ENCODE data around the gene ABCA5.
A peak's percentile ranks its signal among the peaks of the same experiment; 100 is the strongest.

The ABCA5 gene, protein sequence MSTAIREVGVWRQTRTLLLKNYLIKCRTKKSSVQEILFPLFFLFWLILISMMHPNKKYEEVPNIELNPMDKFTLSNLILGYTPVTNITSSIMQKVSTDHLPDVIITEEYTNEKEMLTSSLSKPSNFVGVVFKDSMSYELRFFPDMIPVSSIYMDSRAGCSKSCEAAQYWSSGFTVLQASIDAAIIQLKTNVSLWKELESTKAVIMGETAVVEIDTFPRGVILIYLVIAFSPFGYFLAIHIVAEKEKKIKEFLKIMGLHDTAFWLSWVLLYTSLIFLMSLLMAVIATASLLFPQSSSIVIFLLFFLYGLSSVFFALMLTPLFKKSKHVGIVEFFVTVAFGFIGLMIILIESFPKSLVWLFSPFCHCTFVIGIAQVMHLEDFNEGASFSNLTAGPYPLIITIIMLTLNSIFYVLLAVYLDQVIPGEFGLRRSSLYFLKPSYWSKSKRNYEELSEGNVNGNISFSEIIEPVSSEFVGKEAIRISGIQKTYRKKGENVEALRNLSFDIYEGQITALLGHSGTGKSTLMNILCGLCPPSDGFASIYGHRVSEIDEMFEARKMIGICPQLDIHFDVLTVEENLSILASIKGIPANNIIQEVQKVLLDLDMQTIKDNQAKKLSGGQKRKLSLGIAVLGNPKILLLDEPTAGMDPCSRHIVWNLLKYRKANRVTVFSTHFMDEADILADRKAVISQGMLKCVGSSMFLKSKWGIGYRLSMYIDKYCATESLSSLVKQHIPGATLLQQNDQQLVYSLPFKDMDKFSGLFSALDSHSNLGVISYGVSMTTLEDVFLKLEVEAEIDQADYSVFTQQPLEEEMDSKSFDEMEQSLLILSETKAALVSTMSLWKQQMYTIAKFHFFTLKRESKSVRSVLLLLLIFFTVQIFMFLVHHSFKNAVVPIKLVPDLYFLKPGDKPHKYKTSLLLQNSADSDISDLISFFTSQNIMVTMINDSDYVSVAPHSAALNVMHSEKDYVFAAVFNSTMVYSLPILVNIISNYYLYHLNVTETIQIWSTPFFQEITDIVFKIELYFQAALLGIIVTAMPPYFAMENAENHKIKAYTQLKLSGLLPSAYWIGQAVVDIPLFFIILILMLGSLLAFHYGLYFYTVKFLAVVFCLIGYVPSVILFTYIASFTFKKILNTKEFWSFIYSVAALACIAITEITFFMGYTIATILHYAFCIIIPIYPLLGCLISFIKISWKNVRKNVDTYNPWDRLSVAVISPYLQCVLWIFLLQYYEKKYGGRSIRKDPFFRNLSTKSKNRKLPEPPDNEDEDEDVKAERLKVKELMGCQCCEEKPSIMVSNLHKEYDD (N-terminal part only)

DNA sequence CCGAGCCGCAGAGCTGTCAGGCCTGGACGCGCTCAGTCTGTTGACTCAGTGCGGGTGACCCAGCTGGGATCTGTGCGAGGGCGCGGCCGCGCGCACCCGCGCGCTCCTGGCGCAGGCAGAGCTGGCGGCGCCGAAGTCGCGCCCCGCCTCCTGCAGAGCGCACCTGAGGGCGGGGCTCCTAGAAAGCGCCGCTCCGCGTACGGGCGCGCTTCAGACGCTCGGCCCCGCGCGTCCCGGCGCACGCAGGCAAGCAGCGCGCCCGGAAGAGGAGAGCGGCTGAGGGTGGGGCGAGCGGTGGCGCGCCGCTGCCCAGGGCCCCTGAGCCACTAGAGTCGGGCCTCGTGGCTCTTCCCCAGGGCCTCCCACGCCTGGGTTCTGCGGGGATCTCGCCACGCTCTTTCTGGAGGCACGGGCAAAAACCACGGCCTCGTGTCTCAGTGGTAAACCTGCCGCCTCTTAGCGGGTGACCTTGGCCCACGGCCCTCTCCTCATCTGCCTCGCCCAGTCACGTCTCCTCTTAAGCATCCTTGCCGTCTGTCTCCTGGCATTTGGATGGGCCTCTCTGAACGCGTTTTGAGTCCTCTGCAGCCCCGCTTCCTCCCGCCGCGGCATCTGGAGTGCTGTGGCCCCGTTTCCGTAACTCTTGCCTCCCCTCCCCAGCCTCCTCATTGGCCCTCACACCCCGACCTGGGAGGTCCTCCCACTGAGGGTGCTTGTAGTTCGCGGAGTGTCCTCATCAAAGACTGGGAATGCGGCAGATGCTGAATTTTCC, at the start of gene ABCA5:
ABCA5 (minus strand) TSS at position 74 of the 772 bp plus-strand sequence. CDS start 12,718 bp downstream, outside the sequence.
- FAIRE-seq: no peak

DNA sequence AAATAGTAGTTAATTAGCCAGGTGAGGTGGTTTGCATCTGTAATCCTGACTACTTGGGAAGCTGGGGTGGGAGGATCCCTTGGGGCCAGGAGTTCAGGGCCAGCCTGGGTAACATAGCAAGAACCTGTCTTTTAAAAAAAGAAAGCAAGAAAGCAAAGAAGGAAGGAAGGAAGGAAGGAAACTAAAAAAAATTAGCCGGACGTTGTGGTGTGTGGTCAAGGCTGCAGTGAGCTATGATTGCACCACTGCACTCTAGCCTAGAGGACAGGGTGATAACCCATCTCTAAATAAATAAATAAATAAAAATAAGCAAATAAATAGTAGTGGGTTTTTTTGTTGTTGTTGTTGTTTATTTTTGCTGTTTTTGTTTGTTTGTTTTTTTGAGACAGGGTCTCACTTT, 48.3 kb upstream of the ABCA5 start:
- FAIRE-seq: no peak

DNA sequence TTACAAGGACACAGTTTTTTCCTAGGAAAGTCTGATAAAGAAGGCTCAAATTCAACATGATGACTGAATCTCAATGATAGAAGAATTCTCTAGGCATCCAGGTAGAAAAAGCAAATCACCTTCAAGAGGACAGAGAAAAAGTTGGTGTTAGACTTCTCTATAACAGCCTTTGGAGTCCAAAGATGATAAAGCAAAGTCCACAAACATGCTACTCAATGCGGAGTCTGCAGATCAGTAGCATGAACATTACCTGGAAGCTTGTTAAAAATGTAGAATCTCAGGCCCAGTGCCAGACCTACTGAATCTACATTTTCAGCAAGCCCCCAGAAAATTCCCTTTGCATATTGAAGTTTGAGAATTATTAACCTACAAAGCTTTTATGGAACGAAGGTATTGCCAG, 46.1 kb upstream of the ABCA5 start:
- no peak for FAIRE-seq

DNA sequence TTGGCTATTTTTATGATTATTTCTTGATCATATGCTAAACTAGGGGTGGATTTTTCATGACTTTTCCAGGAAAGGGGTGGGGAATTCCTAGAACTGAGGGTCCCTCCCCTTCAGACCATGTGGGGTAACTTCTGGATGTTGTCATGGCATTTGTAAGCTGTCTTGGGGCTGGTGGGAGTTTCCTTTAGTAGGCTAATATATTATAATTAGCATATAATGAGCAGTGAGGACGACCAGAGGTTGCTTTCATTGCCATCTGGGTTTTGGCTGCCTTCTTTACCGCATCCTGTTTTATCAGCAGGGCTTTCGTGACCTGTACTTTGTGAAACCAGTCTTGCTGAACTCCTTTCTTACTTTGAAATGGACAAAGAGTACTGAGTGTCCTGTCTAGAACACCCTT, 40.4 kb upstream of the ABCA5 start:
- FAIRE-seq: no peak

DNA sequence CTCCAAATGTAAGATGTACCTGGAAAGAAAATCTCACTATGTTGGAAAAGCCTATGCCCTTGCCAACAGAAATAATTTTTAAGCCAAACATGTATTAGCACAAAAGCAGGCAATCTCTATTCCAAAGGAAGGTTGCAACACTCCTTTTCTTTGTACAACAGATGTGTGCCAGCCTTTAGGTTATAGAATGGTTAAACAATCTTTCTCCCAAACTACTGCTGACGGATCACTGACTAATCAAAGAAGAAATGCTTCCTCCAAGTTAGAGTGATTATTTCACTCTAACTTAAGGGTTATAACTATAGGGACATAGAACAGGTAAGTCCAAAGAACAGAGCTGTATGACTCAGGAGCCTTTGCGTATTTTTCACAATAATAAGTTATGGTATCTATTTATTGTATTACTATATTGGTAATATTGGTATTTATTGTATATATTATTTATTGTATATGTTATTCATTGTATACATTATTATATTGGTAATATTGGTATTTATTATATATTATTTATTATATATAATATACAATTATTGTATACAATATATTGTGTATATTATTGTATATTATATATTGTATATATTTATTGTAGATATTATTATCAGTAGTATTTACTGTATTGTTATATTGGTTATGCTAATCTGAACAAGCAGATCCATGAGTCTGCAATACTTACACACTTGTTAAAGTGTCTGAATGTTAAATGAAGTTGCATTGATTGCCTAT, 36.7 kb upstream of the ABCA5 start:
- peak; percentile 81 for FAIRE-seq

DNA sequence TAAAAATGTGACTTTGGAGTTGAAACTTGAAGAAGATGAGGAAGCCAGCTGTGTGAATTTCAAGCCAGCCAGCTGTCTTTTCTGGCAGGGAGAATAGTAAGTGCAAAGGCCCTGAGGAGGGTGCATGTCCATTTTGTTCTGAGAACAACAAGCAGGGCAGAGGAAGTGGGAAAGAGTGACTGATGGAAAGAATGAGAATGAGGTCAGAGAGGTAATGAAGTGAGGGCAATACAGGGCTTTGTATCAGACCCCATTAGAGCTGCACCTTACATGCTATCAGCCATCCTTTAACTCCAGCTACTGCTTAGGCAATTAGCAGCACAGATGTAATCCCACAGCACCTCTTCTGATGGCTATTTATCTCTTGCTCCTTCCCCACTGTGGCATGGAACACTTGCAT, 34.2 kb upstream of the ABCA5 start:
- FAIRE-seq: no peak

DNA sequence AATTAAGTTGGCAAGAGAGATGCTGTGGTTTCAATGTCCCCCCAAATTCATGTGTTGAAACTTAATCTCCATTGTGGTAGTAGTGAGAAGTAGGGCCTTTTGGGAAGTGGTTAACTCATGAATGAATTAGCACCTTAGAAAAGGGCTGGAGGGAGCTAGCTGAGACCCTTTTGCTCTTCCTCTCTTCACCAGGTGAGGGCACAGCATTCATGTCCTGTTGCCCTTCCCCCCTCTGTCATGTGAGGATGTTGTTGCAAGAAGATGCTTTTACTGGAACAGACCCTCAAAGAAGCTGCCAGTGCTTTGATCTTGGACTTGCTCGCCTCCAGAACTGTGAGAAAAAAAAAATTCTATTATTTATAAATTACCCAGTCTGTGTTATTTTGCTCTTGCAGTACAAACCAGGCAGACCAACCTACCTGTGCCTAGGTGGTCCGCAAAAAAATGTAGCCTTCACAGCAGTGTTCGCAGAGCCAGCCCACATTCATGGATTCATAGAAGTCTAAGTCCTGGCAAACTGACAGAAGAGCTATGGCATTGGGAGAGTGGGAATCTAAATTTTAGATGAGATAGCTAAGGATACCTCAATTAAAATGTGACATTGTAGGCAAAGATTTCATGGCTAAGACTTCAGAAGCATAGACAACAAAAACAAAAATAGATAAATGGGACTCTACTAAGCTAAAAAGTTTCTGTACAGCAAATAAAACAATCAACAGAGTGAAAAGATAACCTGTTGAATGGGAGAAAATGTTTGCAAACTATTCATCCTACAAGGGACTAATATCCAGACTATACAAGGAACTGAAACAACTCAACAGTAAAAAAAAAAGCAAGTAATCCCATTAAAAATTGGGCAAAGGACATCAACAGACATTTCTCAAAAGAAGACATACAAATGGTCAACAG, 32.0 kb upstream of the ABCA5 start:
- FAIRE-seq: no peak

DNA sequence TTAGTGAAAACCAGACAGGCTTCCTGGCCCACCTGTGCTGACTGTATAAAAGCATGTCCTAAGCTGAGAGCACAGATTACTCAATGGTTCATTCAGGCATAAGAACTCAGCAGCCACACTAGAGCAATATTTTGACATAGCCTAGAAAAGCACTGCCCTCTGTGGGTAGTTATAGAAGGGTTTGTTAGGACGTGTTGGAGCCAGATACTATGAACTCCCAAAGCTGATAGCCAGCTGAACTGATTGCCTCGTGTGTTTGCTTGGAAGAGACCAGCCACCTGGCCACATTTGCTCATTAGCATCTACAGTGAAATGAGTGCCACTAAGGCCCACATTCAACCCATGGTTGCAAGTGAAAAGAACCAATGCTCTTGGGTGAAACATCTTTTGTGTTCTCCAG, 30.8 kb upstream of the ABCA5 start:
- no peak for FAIRE-seq

DNA sequence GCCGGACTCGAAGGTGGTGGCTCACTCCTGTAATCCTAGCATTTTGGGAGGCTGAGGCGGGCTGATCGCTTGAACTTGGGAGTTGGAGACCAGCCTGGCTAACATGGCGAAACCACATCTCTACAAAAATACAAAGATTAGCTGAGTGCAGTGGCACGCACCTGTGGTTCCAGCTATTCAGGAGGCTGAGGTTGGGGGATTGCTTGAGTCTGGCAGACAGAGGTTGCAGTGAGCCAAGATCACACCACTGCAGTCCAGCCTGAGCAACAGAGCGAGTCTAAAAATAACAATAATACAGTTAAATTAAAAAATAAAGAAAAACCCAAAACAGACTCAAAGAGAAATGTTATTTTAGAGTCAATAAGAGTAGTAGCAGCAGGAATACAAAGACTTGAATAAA, 29.7 kb upstream of the ABCA5 start:
- no peak for FAIRE-seq

DNA sequence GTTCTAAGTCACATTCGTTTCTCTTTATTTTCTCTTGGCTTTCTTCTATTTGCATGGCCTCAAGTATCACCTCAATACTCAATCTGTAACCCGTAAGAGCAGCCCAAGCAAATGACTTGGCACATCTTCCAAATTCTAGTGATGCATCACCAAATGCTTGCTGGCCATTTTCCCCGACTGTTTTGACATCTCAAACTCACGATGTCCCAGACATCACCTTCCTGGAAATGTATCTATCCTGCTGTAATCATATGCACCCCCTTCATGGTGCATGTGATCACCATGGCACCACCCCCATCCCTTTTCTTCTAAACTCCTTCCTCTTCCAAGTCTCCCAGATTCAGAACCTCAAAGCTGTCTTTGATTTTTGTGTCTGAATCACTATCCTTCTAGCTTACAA, 24.0 kb upstream of the ABCA5 start:
- no peak for FAIRE-seq

DNA sequence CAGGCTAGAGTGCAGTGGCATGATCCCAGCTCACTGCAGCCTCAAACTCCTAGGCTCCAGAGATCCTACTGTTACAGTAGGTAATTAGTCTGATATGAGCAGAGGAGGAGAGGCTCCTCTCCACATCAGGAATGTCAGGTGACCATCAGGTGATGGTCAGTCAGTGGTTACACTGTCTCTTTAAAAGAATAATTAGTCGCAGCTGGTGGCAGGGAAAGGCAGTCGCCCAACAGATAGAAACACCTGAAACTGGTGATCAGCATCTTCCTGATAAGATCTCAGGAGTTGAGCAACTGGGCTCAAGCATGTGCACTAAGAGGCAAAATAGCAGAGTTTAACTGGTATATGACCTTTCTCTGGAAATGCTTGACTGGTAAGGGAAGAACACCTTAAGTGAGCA, 21.5 kb upstream of the ABCA5 start:
- FAIRE-seq: no peak

DNA sequence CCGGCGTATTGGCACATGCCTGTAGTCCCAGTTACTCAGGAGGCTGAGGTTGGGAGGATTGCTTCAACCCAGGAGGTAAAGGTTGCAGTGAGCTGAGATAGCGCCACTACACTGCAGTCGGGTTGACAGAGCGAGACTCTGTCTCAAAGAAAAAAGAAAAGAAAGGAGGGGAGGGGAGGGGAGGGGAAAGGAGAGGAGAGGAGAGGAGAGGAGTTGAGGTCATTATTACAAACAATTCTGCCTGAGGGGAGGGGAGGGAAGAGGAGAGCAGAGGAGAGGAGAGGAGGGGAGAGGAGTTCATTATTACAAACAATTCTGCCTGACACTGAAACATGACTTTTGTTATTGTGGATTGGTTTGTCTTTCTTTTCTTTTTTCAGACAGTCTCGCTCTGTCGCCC, 19.8 kb upstream of the ABCA5 start:
- no peak for FAIRE-seq

DNA sequence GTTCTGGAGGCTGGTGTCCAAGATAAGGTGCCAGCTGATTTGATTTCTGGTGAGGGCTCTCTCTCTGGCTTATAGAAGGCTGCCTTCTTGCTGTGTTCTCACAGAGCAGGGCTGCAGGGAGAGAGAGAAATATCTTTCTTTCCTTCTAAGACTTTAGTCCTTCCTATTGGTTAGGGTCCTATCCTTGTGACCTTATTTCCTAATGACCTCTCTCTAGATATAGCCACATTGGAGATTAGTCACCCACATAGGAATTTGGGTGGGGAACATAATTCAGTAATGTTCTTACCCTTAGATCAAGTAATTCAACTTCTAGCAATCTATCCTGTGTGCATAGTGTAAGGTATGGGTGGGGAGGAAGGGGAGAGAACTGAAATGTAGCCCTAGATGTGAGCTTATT, 18.0 kb upstream of the ABCA5 start:
- no peak for FAIRE-seq

DNA sequence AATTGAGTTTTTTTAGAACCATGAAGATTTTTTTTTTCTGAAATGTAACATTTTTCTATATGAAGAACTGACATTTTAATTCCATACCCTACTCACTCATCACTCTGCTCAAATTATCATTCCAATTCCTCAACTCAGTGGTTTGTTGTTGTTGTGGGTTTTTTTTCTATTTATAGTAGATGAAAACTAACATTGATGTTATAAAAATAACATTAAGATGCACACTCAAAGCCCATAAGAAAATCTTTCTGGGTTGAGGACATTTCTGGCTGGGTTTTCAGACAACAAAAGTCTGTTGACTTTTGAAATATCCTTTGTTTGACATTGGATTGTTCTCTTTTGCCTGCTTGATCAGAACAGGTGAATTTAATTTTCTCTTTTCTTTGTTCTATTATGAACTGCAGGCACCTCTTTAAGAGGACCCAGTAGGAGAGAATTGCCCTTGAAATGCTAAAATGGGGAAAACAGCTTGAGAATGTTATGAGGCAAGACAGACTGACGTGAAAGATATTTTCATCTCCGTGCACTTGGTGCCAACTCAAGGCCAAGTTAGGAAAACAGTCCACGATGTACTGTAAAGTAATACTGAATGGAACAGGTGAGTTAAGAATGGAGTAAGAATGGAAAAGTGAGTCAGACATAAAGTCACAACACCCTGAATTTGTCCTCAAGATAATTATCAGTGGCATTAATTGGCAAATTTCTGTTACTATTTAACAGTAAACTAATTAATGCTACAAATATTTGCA, 16.1 kb upstream of the ABCA5 start:
- FAIRE-seq: no peak

DNA sequence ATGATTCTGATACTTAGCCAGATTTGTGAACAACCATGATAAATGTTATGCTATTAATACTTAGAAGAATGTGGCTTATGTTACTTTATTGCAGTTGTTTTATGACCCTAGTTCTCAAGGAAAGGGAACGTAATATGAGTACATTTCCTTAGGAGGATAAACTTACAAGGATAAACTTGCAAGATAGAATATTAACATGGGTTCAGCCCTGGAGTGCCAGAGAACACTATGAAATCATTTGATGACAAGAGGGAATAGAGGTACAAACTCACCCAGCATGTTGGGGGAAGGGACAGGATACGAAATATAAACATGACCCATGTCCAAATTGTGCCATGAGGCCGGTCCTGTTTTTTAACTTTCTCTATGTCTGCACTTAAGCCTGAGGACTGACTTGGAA, 13.0 kb upstream of the ABCA5 start:
- FAIRE-seq: no peak

DNA sequence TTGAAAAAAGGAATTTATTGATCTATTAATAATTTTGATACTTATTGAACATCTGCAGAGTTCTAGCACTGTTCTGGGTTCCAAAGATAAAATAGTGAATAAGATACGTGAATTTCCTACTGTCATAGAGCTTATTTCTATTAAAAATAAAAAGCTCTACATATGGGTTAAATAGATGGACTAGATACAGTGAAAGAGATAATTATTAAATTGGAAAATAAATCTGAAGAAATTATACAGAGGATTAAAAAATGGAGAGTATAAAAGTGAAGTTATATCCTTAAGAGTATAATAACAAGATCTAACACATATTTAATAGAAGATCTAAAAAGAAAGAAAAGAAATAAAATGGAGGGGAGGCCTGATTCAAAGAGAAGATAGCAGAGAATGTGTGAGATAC, 10.1 kb upstream of the ABCA5 start:
- peak; percentile 15 for FAIRE-seq

DNA sequence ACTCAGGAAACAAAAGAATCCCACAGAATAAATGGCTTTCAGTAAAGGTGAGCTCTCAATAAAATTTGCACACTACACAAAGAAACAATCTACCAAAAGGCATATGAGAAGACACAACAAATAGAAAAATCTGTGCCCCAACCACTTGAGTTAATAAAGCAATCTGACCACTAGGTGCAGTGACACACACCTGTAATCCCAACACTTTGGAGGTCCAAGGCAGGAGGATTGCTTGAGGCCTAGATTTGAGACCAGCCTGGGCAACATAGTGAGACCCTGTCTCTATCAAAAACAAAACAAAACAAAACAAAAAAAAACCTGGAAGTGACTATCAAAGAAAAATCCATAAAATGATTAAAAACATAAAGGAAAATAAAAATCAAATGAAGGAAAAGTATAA, 9.6 kb upstream of the ABCA5 start:
- FAIRE-seq: no peak

DNA sequence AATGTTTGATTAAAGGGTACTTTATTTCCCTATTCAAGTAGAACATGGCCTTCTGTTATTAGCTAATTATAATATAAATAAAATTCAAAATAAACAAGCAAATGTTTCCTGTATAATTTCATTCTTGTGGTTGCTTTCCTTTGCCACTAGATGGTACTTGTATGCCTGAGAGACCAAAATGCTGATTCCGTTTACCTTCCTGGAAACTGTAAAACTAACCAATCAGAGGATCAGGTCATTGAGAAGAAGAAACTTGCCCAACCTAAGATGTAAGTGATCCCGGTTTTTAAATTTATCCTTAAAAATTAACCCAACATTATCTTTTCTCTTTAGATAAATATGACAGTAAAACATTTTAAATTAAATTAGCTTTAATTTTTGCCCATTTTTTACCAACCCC, 8.1 kb upstream of the ABCA5 start:
- peak; percentile 40 for FAIRE-seq

DNA sequence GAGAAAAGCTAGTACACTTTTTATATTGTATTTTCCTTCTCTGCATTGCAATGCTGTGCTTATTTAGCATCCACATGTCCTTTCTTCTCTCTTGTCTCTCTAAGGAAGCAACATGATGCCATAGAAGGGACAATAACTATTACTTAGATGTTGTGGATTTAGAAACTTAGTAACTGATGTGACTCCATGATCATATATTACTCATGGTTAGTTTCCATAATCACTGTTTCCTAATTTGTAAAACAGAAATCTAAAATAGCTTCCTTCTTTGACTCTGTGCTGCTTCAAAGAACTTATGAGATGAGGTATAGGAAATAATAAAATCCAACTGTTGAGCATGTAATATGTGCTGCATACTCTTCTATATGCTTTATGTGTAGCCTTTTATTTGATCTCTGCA, 6.6 kb upstream of the ABCA5 start:
- no peak for FAIRE-seq

DNA sequence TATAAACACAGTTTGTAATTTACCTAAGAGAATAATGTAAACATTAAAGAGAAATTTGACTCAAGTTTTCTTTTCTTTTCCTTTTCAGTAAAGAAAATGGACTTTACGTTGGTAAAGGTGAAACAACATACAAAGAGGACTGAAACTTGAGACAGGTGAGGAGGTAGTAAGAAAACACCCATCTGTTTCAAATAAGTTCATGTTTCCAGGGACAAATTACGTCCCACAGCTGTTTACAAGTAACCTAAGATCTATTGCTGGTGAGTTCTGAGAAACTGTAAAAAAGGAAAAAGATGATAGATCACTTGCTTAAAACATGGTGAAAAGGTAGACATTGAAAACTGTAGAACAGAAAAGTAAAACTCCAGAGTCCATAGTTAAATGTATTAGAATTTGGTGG, 4.8 kb upstream of the ABCA5 start:
- no peak for FAIRE-seq

All from TTC549 (cell line).